Measurements from ENCODE around the gene WDR91.

Gene WDR91

GRCh38 chr7:135199439-135199838 lies 11.9 kb downstream of the WDR91 start:
- WGBS (ENCODE audit: insufficient coverage, insufficient read length) = no CpG with 5 or more reads among the region's 4 CpGs

DNA sequence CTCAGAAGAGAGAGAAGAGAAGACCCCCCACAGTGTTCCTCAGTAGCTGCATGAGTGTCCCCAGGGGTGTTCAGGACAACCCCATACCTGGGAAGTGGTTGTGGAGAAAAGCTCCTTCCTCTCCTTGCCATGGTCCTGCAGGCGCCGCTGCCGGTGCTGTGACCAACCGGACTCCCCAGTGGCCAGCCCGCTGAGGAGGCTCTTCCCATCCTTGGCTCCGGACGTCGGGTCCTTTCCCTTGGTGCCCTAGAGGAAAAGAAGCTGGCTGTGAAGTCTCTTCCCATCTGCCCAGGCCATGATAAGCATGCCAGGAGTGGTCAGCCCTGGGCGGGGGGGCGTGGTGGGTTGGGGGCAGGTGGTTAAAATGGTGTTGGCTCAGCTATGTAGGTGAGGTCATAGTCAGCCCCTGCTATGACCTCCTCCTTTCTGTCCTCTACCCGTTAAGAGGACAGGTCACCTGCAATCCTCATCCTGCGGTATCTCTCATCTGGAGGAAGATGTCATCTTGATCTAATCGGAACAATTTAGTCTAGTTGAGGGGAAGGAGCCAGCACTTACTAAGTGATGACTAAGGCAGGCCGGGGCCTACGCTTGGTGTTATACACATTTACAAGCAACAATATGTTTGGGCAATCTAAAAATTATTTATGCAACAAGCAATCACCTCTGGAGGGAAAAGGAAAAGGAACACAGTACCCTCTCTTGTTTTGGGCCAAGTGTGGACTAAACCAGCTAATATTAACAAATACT lies 13.2 kb downstream of the WDR91 start:
- no CpG with 5 or more reads among the region's 15 CpGs for WGBS (ENCODE audit: insufficient coverage, insufficient read length)
- H3K9me3 ChIP-seq (ENCODE audit: control insufficient read depth, insufficient read depth, low read length) = no peaks in the 10 kb centered on the region
- DNase-seq (ENCODE audit: low read depth, low spot score) = no peak
- H3K4me1 ChIP-seq (ENCODE audit: control insufficient read depth, insufficient read depth, low read length) = peaks cover 2% of the 10 kb centered on the region; the same call in 1 of the 2 replicates
- H3K36me3 ChIP-seq (ENCODE audit: control insufficient read depth, insufficient read depth, low read length) = peaks cover 5% of the 10 kb centered on the region
- no peak overlapping the region for H3K4me3 ChIP-seq (ENCODE audit: low read length)
- H3K27ac ChIP-seq (ENCODE audit: low read length) = no peak overlapping the region
- no peaks in the 10 kb centered on the region for H3K27me3 ChIP-seq (ENCODE audit: control insufficient read depth, insufficient read depth, low read length)

More at GRCh38 chr7:135199439-135199838, 11.9 kb downstream of the WDR91 start:
- no peak for DNase-seq (ENCODE audit: low read depth, low spot score)
- no peaks in the 10 kb centered on the region for H3K27me3 ChIP-seq (ENCODE audit: control insufficient read depth, insufficient read depth, low read length)
- no peak overlapping the region for H3K4me3 ChIP-seq (ENCODE audit: low read length)
- peaks cover 2% of the 10 kb centered on the region; the same call in 1 of the 2 replicates for H3K4me1 ChIP-seq (ENCODE audit: control insufficient read depth, insufficient read depth, low read length)
- H3K27ac ChIP-seq (ENCODE audit: low read length) = no peak overlapping the region
- no peaks in the 10 kb centered on the region for H3K9me3 ChIP-seq (ENCODE audit: control insufficient read depth, insufficient read depth, low read length)
- peaks cover 5% of the 10 kb centered on the region for H3K36me3 ChIP-seq (ENCODE audit: control insufficient read depth, insufficient read depth, low read length)

- H3K27me3 ChIP-seq (ENCODE audit: control insufficient read depth, insufficient read depth, low read length) = no peaks in the 10 kb centered on the region
- peaks cover 2% of the 10 kb centered on the region; the same call in 1 of the 2 replicates for H3K4me1 ChIP-seq (ENCODE audit: control insufficient read depth, insufficient read depth, low read length)
- peaks cover 8% of the 10 kb centered on the region for H3K36me3 ChIP-seq (ENCODE audit: control insufficient read depth, insufficient read depth, low read length)
- no CpG with 5 or more reads among the region's 2 CpGs for WGBS (ENCODE audit: insufficient coverage, insufficient read length)
- H3K27ac ChIP-seq (ENCODE audit: low read length) = no peak overlapping the region
- H3K4me3 ChIP-seq (ENCODE audit: low read length) = no peak overlapping the region
- no peak for DNase-seq (ENCODE audit: low read depth, low spot score)
- H3K9me3 ChIP-seq (ENCODE audit: control insufficient read depth, insufficient read depth, low read length) = no peaks in the 10 kb centered on the region
Measured at GRCh38 chr7:135197343-135197742, 14.0 kb downstream of the WDR91 start.

GRCh38 chr7:135195968-135196629 lies 15.2 kb downstream of the WDR91 start:
- no CpG with 5 or more reads among the region's 14 CpGs for WGBS (ENCODE audit: insufficient coverage, insufficient read length)
- no peak overlapping the region for H3K4me3 ChIP-seq (ENCODE audit: low read length)
- H3K27me3 ChIP-seq (ENCODE audit: control insufficient read depth, insufficient read depth, low read length) = no peaks in the 10 kb centered on the region
- peaks cover 8% of the 10 kb centered on the region for H3K36me3 ChIP-seq (ENCODE audit: control insufficient read depth, insufficient read depth, low read length)
- no peak overlapping the region for H3K27ac ChIP-seq (ENCODE audit: low read length)
- no peaks in the 10 kb centered on the region for H3K9me3 ChIP-seq (ENCODE audit: control insufficient read depth, insufficient read depth, low read length)
- H3K4me1 ChIP-seq (ENCODE audit: control insufficient read depth, insufficient read depth, low read length) = peaks cover 2% of the 10 kb centered on the region; the same call in 1 of the 2 replicates
- DNase-seq (ENCODE audit: low read depth, low spot score) = no peak

DNA sequence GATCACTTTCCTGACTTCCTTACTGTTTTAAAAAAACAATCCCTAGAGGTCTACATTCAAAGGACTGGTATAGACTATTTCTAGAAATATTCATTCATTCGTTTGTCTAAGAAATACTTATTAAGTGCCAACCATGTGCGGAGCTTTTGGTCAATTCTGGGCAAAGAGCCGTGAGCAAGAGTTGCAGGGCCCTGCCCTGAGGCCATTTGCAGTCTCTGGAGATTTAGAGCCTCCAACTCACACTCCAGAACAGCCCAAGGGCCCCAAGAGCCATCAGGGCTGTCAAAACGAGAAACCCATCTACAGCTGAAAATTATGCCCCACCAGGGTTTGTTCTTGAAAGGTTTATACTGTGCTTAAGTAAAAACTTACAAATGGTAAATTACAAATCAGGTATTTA lies 16.2 kb downstream of the WDR91 start:
- no peak for DNase-seq (ENCODE audit: low read depth, low spot score)
- Histone ChIP-seq H3K4me1 (ENCODE audit: control insufficient read depth, insufficient read depth, low read length) (peaks cover 2% of the 10 kb centered on the region; the same call in 1 of the 2 replicates), H3K27ac (ENCODE audit: low read length) (no peak overlapping the region), H3K36me3 (ENCODE audit: control insufficient read depth, insufficient read depth, low read length) (peaks cover 8% of the 10 kb centered on the region), H3K27me3 (ENCODE audit: control insufficient read depth, insufficient read depth, low read length) (no peaks in the 10 kb centered on the region), H3K4me3 (ENCODE audit: low read length) (no peak overlapping the region), H3K9me3 (ENCODE audit: control insufficient read depth, insufficient read depth, low read length) (no peaks in the 10 kb centered on the region)
- WGBS (ENCODE audit: insufficient coverage, insufficient read length) = no CpG with 5 or more reads among the region's 4 CpGs

GRCh38 chr7:135194494-135195095 lies 16.7 kb downstream of the WDR91 start:
- H3K27ac ChIP-seq (ENCODE audit: low read length) = no peak overlapping the region
- WGBS (ENCODE audit: insufficient coverage, insufficient read length) = no CpG with 5 or more reads among the region's 12 CpGs
- no peak for DNase-seq (ENCODE audit: low read depth, low spot score)
- no peak overlapping the region for H3K4me3 ChIP-seq (ENCODE audit: low read length)
- peaks cover 8% of the 10 kb centered on the region for H3K36me3 ChIP-seq (ENCODE audit: control insufficient read depth, insufficient read depth, low read length)
- H3K4me1 ChIP-seq (ENCODE audit: control insufficient read depth, insufficient read depth, low read length) = peaks cover 2% of the 10 kb centered on the region; the same call in 1 of the 2 replicates
- H3K27me3 ChIP-seq (ENCODE audit: control insufficient read depth, insufficient read depth, low read length) = no peaks in the 10 kb centered on the region
- no peaks in the 10 kb centered on the region for H3K9me3 ChIP-seq (ENCODE audit: control insufficient read depth, insufficient read depth, low read length)

GRCh38 chr7:135193615-135194081 lies 17.7 kb downstream of the WDR91 start:
- WGBS (ENCODE audit: insufficient coverage, insufficient read length) = no CpG with 5 or more reads among the region's 10 CpGs
- H3K9me3 ChIP-seq (ENCODE audit: control insufficient read depth, insufficient read depth, low read length) = no peaks in the 10 kb centered on the region
- no peak for DNase-seq (ENCODE audit: low read depth, low spot score)
- no peaks in the 10 kb centered on the region for H3K27me3 ChIP-seq (ENCODE audit: control insufficient read depth, insufficient read depth, low read length)
- peaks cover 10% of the 10 kb centered on the region for H3K36me3 ChIP-seq (ENCODE audit: control insufficient read depth, insufficient read depth, low read length)
- no peak overlapping the region for H3K27ac ChIP-seq (ENCODE audit: low read length)
- H3K4me1 ChIP-seq (ENCODE audit: control insufficient read depth, insufficient read depth, low read length) = no peaks in the 10 kb centered on the region
- no peak overlapping the region for H3K4me3 ChIP-seq (ENCODE audit: low read length)

DNA sequence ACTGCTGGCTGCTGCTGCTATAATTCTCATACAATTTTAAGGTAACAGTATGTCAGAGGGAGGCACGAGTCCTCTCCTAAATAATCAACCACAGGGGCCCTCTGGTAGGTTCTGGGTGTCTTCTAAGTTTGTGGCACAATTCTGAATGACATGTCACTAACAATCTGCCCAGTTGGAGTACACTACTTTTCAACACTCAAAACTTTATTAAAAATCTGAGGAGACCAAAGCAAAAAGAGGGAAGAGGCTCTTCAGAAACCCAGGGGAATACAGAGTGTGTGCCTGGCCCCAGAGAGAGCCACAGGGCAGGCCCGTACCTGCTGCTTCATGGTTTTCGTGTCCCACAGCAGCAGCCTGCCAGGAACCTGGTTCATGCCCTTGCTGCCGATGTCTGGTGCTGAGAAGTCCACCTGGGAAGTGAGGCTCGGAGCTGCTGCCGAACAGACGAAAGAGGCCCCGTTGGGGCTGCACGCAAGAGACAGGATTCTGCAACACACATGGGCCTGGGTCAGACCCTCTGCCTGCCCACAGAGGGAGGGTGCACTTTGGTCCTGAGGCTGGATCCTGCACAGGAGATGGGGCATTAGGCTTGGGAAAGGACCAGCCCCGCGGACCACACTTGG lies 18.3 kb downstream of the WDR91 start:
- Histone ChIP-seq H3K4me1 (ENCODE audit: control insufficient read depth, insufficient read depth, low read length) (no peaks in the 10 kb centered on the region), H3K9me3 (ENCODE audit: control insufficient read depth, insufficient read depth, low read length) (no peaks in the 10 kb centered on the region), H3K27me3 (ENCODE audit: control insufficient read depth, insufficient read depth, low read length) (no peaks in the 10 kb centered on the region), H3K4me3 (ENCODE audit: low read length) (no peak overlapping the region), H3K27ac (ENCODE audit: low read length) (no peak overlapping the region), H3K36me3 (ENCODE audit: control insufficient read depth, insufficient read depth, low read length) (peaks cover 14% of the 10 kb centered on the region)
- WGBS (ENCODE audit: insufficient coverage, insufficient read length) = no CpG with 5 or more reads among the region's 11 CpGs
- DNase-seq (ENCODE audit: low read depth, low spot score) = no peak

GRCh38 chr7:135190703-135191102 lies 20.6 kb downstream of the WDR91 start:
- no peaks in the 10 kb centered on the region for H3K9me3 ChIP-seq (ENCODE audit: control insufficient read depth, insufficient read depth, low read length)
- peaks cover 17% of the 10 kb centered on the region for H3K36me3 ChIP-seq (ENCODE audit: control insufficient read depth, insufficient read depth, low read length)
- no peaks in the 10 kb centered on the region for H3K27me3 ChIP-seq (ENCODE audit: control insufficient read depth, insufficient read depth, low read length)
- no peak for DNase-seq (ENCODE audit: low read depth, low spot score)
- no peak overlapping the region for H3K27ac ChIP-seq (ENCODE audit: low read length)
- H3K4me3 ChIP-seq (ENCODE audit: low read length) = no peak overlapping the region
- H3K4me1 ChIP-seq (ENCODE audit: control insufficient read depth, insufficient read depth, low read length) = no peaks in the 10 kb centered on the region

DNA sequence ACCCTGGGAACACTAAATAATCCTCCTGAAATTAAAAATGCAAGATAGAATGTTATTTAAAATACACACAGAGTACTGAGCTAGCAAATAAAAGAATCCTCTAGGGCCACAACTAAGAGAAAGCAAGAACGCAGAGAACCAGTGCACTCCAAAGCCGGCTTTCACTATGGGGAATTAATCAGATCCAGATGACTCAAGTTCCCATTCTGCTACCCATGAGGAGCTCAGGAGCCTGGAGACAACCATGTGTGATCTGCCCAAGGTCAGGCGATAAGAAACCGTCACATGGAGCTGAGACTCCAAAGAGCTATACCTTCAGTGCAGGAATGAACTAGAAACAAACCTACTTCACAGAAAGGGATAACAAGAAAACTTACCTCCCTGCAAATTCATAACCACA lies 21.4 kb downstream of the WDR91 start:
- WGBS (ENCODE audit: insufficient coverage, insufficient read length) = no CpG with 5 or more reads among the region's 4 CpGs
- Histone ChIP-seq H3K4me3 (ENCODE audit: low read length) (no peak overlapping the region), H3K27me3 (ENCODE audit: control insufficient read depth, insufficient read depth, low read length) (no peaks in the 10 kb centered on the region), H3K9me3 (ENCODE audit: control insufficient read depth, insufficient read depth, low read length) (no peaks in the 10 kb centered on the region), H3K36me3 (ENCODE audit: control insufficient read depth, insufficient read depth, low read length) (peaks cover 17% of the 10 kb centered on the region), H3K4me1 (ENCODE audit: control insufficient read depth, insufficient read depth, low read length) (no peaks in the 10 kb centered on the region), H3K27ac (ENCODE audit: low read length) (no peak overlapping the region)
- DNase-seq (ENCODE audit: low read depth, low spot score) = no peak
